HUDEP-2 (cell line): ENCODE data around the gene ATP6V0B.

ENCODE experiments used
- DNase-seq, 76 experiments: peaks; one replicate each; lab custom pipeline; 2025; ENCODE audit not compliant: unreplicated experiment in 76 of 76; lab: John Stamatoyannopoulos, UW

Gene ATP6V0B

DNA sequence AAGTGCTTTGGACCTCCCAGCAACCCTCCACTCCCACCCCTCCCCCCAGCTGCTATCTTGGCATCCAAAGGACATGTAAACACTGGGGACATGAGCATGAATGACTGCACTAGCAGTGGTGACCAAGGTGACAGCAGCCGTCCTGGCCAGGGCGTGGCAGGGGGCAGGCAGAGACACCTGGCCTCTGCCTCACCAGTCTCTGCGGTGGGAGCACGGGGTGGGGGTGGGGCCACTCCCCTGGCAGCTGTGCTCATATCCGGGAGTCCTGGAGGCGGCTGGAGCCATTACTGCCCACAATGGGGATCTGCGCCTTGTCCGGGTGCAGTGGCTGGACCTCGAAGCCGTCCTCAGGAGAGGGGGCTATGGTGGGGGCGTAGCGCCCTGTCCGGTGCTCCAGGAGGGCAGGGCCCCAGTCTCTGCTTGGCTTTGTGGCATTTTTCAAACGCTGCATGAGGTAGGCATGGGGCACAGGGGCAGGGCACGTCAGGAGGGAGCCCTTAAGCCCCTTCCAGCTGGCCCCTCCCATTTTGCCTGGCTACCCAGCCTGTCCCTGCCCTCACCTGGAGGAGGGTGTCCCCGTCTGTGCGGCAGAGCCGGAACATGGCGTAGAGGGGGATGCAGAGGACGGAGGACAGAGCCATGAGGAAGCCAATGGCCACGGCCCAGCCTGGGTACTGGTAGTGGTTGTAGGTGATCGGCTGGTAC, 22.7 kb downstream of the ATP6V0B start:
- DNase-seq = no peak

DNA sequence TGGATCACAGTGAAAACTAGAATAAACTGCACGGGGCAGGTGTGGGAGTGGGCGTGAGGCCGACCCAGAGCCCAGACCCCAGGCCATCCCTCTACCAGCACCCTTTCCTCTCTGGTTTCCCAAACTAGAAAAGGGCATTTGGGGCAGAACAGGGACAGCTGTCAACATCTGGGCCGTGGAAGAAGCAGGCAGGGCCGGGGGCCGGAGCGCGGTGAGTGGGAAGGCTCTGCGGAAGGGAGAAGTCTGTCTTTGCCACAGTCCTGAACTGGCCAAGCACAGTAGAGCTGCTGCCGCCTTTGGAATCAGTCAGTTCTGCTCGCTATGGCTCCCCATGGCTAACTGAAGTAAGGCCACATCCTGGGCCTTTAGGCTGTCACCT, 23.2 kb downstream of the ATP6V0B start:
- no peak for DNase-seq

DNA sequence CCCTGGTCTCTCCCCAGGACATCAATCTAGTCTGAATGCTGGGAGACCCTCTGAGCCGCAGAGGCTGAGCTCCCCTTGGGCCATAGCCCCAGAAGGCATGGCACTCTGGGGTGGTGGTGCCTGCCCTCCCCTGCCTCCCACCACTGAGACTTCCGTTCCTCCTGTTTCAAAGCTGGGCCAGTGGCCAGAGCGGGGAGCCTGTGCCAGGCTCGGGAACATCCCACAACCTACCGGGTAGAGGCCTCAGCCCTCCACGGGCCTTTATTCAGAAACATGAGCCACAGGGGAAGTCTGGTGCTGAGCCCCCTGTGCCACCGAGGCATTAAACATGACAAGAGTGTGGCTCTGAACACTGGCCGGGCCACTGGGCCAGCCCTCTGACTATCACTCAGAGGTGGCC, 24.7 kb downstream of the ATP6V0B start:
- DNase-seq = no peak

DNA sequence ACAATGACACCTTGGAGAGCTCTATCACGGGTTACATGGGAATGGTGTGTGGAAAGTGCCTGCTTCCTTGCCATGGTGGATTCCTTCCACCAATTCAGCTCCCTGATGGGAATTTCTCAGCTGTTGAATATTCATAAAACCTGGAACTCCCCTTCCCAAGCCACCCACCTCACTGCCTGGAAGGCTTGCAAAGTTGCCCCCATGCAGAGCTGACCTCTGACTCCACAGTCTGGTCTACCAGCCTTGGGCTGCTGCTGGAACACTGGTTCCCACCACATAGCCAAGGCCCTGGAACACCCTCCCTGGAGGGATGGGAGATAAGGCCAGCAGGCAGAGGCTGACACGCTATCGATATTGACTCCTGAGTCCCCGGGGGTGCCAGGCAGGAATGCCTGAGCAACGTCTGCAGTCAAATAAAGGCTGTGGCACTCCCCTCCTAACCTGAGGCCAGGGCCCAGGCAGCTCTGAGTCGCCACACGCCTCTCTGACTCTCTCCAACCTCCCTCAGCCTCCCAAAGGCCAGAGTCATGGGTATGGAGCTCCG, 25.4 kb downstream of the ATP6V0B start:
- no peak for DNase-seq

DNA sequence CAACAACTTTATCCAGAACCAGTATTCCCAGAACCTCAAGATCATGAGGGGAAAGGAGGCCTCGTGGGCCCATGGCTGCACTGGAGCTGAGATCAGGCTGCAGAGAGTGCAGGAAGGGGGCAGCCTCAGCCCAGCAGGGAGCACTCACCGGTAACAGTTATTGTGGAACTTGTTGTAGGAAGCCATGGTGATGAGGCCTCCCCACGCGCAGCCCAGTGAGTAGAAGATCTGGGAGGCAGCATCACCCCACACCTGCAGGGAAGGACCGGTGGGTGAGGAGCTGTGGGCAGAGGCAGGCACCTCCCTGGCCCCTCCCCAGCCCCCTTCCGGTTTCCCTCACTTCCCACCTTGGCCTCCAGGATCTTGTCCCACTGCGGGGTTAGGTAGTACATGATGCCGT, 27.4 kb downstream of the ATP6V0B start:
- no peak for DNase-seq

DNA sequence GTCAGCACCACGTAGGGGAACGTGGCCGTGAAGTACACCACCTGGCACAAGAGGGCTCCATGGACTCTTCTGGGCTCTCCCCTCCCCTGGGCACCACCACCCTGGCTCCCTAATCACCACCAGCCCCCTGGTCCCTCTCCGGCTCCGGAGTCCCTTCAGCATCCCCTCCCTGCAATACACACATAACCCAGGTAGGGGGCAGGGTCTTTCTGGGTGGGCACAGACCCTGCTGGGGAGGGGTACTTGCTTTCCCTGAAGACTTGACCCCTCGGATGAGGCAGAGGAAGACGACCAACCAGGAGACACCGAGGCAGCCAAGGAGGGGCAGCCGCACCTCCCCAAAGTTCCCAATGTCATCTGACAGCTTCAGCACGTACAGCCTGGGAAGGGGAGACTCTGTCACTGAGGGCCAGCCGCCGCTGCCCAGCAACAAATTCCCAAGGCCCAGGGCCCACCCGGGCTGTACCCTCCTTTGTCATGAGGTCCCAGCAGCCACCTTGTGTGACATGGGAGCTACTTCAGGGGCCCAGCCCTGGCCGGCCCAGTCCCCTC, 27.9 kb downstream of the ATP6V0B start:
- no peak for DNase-seq

DNA sequence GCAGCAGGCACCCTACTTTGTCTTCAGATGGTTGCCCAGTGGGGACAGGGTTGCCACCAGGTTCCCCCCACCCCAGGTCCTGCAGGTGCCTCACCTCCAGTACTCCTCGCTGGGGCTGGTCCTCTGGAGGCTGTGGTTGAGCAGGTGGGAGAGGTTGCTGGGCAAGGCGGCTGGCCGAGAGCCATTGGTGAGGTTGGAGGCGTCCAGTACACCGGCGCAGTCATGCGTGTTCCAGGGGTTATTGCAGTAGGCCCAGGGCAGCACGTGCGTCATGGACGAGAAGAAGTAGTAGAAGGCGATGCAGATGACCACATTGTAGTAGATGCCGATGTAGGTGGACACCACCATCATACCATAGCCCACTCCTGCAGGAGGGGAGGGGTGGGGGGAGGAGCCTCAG, 33.5 kb downstream of the ATP6V0B start:
- DNase-seq = no peak

DNA sequence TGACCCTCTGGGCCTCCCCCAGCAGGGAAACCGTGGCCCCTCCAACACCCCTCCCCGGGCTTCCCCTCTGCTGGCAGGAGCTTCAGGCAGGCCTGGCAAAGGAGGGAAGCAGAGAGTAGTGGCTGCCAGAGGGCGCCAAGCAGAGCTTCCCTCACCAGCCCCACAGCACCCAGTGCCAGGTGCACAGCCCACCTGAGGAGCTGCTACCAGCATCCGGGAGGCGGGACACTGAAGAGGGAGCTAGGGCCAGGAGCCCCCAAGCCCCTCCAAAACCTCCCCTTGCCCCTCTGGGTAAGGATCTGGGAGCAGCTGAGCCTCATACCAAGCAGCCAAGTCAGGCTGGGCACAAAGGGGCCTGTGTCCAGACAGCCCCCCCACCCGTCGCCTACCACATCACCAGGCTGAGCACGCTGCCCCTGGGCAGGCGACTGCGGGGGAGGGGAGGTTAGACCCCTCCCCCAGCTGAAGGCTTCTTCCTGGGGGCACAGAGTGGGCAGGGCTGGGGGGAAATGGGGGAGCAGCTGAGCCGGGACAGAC, 36.2 kb downstream of the ATP6V0B start:
- DNase-seq = no peak

DNA sequence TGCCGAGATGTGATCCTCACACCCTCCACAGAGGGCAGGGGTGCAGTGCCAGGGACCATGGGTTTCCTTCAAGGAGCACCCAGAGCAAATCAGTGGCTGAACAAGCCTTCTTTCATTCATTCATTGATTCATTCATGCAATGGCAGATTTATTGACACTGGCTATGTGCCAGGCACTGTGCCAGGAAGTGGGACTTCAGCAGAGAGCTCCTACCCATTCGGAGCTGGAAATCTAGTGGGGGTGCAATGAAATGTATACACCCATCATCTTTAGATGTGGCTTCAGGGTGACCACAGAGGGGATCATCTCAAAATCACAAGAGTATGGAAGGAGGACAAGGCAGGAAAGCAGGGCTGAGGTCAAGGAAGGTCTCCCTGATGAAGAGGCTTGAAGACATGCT, 37.6 kb downstream of the ATP6V0B start:
- DNase-seq = no peak

DNA sequence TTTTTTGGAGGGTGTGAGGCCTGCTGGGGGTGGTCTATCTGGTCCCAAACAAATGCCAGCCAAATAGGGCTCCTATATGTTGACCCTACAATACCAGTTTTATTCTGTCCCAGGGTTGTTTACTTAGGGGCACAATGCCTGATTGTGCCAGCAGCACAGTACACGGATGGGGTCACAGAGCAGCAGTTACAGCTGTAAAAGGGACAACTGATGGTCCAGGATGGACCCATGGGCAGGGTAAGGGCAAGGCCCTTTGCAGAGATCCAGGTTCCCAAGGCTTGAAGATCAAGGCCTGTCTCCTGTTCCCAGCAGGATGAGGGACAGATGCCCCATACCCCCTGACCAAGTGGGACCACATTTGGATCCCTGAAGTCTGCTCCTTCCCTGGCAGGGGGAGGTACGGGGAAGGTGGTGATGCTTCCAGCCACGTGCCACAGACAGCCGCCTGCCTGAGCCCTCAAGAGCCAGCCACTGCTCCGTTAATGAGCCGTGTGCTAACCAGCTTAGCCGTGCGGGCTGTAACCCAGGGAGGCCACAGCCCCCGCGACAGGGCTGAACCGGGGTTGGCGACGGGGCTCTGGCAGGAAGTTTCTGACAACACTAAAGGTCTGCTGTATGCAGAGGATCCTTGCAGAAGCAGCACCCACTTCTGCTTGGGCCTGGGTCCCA, 38.3 kb downstream of the ATP6V0B start:
- no peak for DNase-seq

DNA sequence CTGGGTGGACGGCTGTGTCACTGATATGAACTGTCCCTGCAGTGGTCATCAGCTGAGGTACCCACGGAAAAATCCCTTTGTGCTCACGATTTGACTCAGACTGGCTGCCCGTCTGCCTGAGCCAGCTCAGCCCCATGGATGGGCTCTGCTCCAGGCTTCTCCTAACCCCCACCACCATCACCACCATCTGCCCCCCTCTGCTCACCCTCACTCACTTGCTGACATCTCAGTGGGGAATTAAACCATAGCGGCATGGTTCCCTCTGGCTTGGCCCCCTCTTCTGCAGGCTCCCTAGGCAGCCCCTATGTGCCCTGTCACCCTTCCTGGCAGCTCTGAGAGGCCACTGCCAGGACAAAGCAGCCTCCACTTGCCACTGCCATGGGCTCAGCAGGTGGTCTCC, 39.2 kb downstream of the ATP6V0B start:
- no peak for DNase-seq

DNA sequence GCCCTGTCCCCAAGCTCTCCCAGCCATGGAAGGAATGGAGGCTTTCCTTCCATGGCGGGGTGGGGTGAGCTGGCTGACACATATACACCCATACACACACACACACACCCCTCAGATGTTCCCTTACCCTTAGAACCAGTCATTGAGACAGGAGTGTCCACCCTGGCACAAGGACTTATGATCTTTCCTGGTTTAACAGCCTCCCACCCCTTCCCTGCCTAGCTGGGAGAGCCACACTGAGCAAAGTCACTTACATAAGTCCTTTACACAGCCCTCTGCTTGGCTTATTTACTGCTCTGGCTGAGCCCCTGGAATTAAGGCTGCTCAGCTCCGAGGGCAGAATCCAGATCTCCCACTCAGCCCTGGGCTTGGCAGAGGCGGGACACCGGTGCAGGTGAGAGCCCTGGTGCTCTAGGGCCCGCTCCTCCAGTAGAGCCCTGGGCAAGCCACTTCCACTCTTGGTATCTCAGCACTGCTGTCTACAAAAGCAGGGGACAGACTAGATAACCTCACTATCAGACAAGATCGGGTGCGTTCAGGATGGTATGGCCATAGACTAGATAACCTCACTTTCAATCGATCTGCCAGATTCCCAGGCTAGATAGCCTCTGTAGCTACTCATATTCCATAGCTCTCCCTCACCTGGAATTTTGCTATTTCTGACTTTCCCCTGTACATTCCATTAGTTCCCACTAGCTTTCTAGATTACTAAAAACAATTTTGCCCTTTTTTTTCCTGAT, 39.8 kb downstream of the ATP6V0B start:
- peak in 23 of 76 experiments; percentile 6 to 48 (median 18) for DNase-seq

DNA sequence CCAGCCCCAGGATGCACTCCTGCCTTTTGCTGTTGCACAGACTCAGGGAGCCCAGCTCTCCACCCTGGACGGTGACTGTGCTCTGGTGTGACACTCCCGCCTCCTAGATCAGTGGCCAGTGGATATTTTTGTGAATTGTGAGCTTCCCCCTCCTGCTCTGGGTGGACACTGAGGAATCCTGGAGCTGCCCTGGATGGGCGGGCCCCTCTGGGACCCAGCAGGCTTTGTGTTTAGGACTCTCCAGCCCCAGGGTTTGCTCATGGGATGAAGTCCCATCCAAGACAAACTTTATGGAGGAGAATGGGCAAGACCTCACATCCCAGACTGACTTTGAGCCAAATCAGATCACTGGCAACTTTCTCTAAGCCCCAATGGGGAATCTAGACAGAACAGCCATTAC, 40.4 kb downstream of the ATP6V0B start:
- no peak for DNase-seq

DNA sequence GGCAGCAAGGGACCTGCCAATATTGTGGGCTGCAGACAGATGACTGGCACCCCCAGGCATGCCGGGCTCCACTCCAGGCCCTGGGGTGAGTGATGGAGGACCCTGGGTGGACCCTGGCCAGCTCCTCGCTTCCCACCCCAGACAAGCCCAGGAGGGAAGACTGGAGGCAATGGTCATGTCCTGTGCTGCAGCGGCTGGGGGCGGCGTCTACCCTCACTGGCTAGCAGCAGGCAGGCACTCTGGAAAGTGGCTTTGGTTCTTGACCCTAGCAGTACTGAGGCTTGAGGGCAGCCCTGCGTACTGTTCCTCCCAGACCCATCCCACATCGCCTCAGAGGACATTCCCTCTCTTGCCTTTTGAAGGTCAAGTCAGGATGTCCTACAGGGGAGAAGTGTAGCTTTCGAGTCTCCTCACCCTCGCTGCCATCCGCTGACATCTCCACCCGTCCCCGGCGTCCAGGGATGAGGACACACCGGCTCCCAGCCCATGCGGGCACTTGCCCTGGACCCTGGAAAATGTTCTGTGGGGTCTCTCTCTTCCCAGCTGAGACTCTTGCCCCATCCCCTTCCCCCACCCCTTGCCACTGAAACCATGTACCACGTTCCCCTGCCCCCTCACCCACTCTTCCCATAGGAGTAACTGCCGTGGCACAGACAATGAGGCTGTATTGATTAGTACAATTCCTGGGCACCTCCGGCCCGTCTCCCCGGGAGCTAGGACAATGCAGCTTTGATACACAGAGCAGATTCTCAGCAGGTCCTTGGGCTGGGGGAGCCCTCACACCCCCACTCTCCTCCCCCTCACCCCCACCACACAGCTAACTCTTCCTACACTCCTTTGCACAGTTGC, 41.5 kb downstream of the ATP6V0B start:
- DNase-seq = no peak

DNA sequence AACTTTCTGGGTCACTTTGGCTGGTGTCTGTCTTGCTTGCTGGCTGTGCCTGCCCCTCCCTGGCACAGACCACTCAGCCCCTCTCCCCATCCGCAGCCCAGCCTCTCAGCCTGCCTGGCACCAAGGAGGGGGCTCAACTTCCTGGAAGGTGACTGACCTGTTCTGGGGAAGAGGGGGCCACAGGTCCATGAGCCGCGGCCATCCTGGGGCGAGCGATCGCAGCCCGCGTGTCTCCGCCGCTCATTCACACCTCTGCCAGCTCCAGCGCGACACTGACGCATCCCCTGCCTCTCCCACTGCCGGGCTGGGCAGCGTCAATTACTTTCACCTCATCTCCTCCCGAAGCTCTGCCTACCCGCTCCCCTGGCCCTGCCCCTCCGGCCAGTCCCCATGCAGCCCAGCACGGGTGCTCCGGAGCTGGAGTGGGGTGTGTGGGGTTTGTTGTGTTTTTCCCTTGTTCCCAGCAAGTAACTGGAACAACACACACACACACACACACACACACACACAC, 42.2 kb downstream of the ATP6V0B start:
- DNase-seq = no peak

DNA sequence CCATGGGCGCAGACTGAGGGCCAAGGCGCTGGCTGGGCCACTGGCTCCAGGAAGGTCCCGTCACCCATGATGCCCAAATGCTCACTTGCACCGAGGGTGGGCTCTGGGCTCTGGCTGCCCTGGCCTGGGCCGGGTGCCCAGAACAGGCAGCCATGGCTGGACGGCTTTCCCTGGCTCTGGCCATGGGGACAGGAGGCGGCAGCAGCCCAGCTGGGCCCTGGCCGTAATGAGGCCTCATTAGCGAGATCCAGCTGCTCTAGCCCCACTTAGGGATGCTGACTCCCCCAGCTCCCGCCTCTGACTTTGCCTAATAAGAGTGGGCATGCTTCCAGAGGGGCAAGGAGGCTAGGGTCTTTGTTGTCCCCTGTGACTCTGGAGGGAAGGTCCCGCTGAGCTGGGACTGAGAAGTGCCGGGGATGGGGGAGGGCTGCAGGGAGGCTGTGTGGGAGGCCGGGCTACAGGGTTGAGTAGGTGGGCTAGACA, 44.7 kb downstream of the ATP6V0B start:
- DNase-seq = no peak

DNA sequence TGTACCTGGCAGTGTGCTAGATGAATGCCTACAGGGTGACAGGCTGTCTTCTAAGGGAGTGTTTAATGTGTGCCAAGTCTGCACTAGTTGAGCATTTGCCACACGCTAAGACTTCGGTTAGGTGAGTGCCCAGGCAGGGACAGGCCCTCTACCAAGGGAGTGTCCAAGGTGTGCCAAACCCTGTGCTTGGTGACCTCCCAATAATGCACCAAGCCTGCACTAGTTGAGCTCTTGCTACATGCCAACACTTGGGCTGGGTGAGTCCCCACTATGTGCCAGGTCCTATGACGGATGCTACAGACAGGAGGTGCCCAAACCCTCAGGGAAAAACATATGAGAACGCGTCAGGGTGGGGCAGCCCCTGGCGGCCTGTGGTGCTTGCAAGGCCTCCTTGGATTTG, 45.7 kb downstream of the ATP6V0B start:
- no peak for DNase-seq

DNA sequence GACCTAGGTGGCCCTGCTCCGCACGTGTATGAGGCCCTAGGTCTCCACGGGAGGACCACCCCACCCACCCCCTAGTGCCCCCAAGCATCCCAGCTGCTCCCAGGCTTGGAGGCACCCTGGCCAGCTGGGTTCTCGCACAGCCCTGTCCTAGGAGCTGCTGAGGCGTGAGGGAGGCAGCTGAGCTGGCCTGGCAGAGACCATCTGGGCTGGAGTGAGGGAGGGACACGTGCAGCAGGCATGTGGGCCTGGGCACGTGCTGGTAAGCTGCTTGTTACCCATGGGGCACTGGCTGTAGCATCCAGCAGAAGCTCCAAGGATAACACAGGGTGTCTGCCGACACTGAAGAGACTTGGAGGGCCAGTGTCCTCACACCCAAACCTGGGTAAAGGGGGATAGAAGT, 46.4 kb downstream of the ATP6V0B start:
- DNase-seq = no peak

DNA sequence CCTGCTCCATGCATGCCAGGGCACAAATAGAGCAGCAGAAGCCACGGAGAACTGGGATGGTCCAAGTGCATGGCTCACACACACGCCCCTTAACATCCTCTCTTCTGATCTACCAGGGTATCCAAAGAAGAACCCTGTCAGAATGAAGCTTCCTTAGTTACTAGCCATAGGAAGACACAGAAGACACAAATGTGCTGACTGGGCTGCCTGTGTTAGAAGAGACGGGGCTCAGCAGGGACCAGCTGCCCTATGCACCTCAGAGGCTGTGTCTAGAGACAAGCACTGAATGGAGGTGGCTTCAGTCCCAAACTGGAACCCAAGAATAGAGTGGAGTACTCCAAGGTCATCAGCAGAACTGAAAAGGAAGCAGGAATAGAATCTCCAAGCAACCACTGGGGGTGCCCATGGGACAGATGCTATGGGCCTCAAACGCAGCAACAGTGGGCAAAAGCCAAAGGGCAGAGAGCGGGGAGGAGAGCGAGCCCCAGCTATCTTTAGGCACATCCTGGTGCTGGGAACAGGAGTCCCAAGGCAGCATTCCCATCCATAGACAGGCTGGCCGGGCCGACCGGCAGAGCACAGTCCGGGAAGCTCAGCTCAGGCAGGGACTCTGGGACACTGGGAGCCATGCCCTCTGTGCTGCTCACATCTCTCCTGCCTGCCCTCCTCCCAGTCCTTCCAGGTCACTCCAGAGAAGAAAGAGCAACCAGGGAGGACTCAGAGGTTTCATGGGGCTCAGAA, 47.0 kb downstream of the ATP6V0B start:
- DNase-seq = no peak
